IMR-90 (cell line): ENCODE measurements around the gene PTGES. TPM values are rescaled to one million over a fixed set of nuclear protein-coding genes. Genes with fewer than 3 reads are reported as not detected.

Experiments used
- ATAC-seq: fragments of 200-7000 bp; cut with Tn5 transposase; 2 replicates; pipeline ENCODE4 v1.9.1; 2020; ENCODE audit warnings: low read depth, mild to moderate bottlenecking, moderate library complexity
- BruUV-seq: library from RNA; stranded (reverse); fragments of 400-500 nt; replicated peaks from 2 replicates; lab custom pipeline; 2021; lab: Mats Ljungman, UMichigan
- CTCF ChIA-PET: fragments of 300-600 bp; formaldehyde crosslinking; extraction: SDS; loops from one replicate; lab custom pipeline; 2021; ENCODE audit warnings: antibody characterized with exemption; lab: Yijun Ruan, JAX
- POLR2A ChIA-PET: fragments of 300-600 bp; sonication (Branson Sonifier 250); formaldehyde crosslinking; loops from one replicate; lab custom pipeline; 2022; ENCODE audit warnings: antibody characterized with exemption; ENCODE audit not compliant: unreplicated experiment; lab: Charles Lee
- DNase-seq: peaks from one replicate; pipeline ENCODE4 v3.0.0; 2013
- H2AFZ ChIP-seq: replicated peaks from 2 replicates; pipeline ENCODE3; 2013; ENCODE audit warnings: low read length, mild to moderate bottlenecking; ENCODE audit not compliant: poor library complexity
- H2AK5ac ChIP-seq: 2 replicates; pipeline ENCODE4 v1.6.1; 2013; ENCODE audit warnings: low read depth, low read length, inconsistent platforms
- H2AK9ac ChIP-seq: replicated peaks from 2 replicates; pipeline ENCODE3; 2013; ENCODE audit warnings: mild to moderate bottlenecking, low read depth, low read length, moderate library complexity; ENCODE audit not compliant: poor library complexity
- H2BK120ac ChIP-seq: 2 replicates; pipeline ENCODE4 v1.6.1; 2013; ENCODE audit warnings: low read depth, low read length, inconsistent platforms
- H2BK15ac ChIP-seq: 3 replicates; pipeline ENCODE4 v1.6.1; 2013; ENCODE audit warnings: low read depth, low read length, inconsistent platforms
- H2BK20ac ChIP-seq: 2 replicates; pipeline ENCODE4 v1.6.1; 2013; ENCODE audit warnings: low read depth, mild to moderate bottlenecking, inconsistent platforms, low read length, moderate library complexity
- H2BK5ac ChIP-seq: 2 replicates; pipeline ENCODE4 v1.6.1; 2013; ENCODE audit warnings: mild to moderate bottlenecking, low read depth, low read length, inconsistent platforms; ENCODE audit not compliant: poor library complexity, severe bottlenecking
- H3K14ac ChIP-seq: replicated peaks from 2 replicates; pipeline ENCODE4 v1.6.1; 2013; ENCODE audit warnings: low read depth, low read length, inconsistent platforms
- H3K18ac ChIP-seq: 2 replicates; pipeline ENCODE4 v1.6.1; 2013; ENCODE audit warnings: low read depth, low read length, control low read depth
- H3K23ac ChIP-seq: 2 replicates; pipeline ENCODE4 v1.6.1; 2013; ENCODE audit warnings: low read depth, low read length, inconsistent platforms
- H3K27ac ChIP-seq: 2 replicates; pipeline ENCODE4 v1.5.1; 2013; ENCODE audit warnings: mild to moderate bottlenecking, control low read depth, low read length; ENCODE audit not compliant: insufficient read depth
- H3K27me3 ChIP-seq: 2 replicates; pipeline ENCODE4 v1.6.1; 2013; ENCODE audit warnings: low read length; ENCODE audit not compliant: control insufficient read depth, insufficient read depth
- H3K36me3 ChIP-seq: 2 replicates; pipeline ENCODE4 v1.6.1; 2013; ENCODE audit warnings: low read length, mixed read lengths; ENCODE audit not compliant: control insufficient read depth, insufficient read depth
- H3K4ac ChIP-seq: 2 replicates; pipeline ENCODE4 v1.6.1; 2013; ENCODE audit warnings: low read depth, low read length, inconsistent platforms
- H3K4me1 ChIP-seq: 2 replicates; pipeline ENCODE4 v1.6.1; 2013; ENCODE audit warnings: low read length, mixed read lengths; ENCODE audit not compliant: control insufficient read depth, insufficient read depth
- H3K4me2 ChIP-seq: 2 replicates; pipeline ENCODE4 v1.6.1; 2013; ENCODE audit warnings: low read depth, mild to moderate bottlenecking, control low read depth, low read length, moderate library complexity
- H3K4me3 ChIP-seq: 2 replicates; pipeline ENCODE4 v1.5.1; 2013; ENCODE audit warnings: low read depth, mild to moderate bottlenecking, control low read depth, low read length, moderate library complexity; ENCODE audit not compliant: insufficient read depth
- H3K56ac ChIP-seq: 2 replicates; pipeline ENCODE4 v1.6.1; 2013; ENCODE audit warnings: low read length, inconsistent platforms; ENCODE audit not compliant: insufficient read depth; ENCODE audit errors: extremely low read depth
- H3K79me1 ChIP-seq, 2 experiments: 2 replicates each; pipeline ENCODE4 v1.6.1; 2013; ENCODE audit warnings: low read length in 2 of 2, inconsistent platforms in 1 of 2, low read depth in 1 of 2
- H3K9ac ChIP-seq: 2 replicates; pipeline ENCODE4 v1.6.1; 2013; ENCODE audit warnings: low read depth, low read length, control low read depth
- H3K9me1 ChIP-seq: 2 replicates; pipeline ENCODE4 v1.6.1; 2013; ENCODE audit warnings: low read length, inconsistent platforms; ENCODE audit not compliant: insufficient read depth
- H3K9me3 ChIP-seq: 2 replicates; pipeline ENCODE4 v1.6.1; 2013; ENCODE audit warnings: low read length; ENCODE audit not compliant: control insufficient read depth, insufficient read depth
- H4K20me1 ChIP-seq: 2 replicates; pipeline ENCODE4 v1.6.1; 2013; ENCODE audit warnings: low read length, inconsistent platforms; ENCODE audit not compliant: insufficient read depth
- H4K5ac ChIP-seq: 2 replicates; pipeline ENCODE4 v1.6.1; 2013; ENCODE audit warnings: mild to moderate bottlenecking, low read depth, low read length, control low read depth
- H4K8ac ChIP-seq, 2 experiments: 2 replicates each; pipeline ENCODE4 v1.6.1; 2013; ENCODE audit warnings: low read depth in 2 of 2, low read length in 2 of 2, control low read depth in 1 of 2, inconsistent platforms in 1 of 2
- H4K91ac ChIP-seq: 2 replicates; pipeline ENCODE4 v1.6.1; 2013; ENCODE audit warnings: low read depth, low read length, inconsistent platforms; ENCODE audit not compliant: insufficient read depth
- CHD1 ChIP-seq: IDR thresholded peaks from 2 replicates; pipeline ENCODE4 v1.6.1; 2012; ENCODE audit warnings: low read depth, low read length, improper control_type of control experiment
- MAFK ChIP-seq: IDR thresholded peaks from 2 replicates; pipeline ENCODE4 v1.6.1; 2012; ENCODE audit warnings: low read depth, low read length, improper control_type of control experiment
- RCOR1 ChIP-seq: IDR thresholded peaks from 2 replicates; pipeline ENCODE4 v1.6.1; 2012; ENCODE audit warnings: mild to moderate bottlenecking, low read length, improper control_type of control experiment; ENCODE audit not compliant: insufficient replicate concordance
- SMC3 ChIP-seq: fragments of 150-350 bp; IDR thresholded peaks from 2 replicates; pipeline ENCODE4 v1.6.1; 2016; ENCODE audit warnings: low read depth, mild to moderate bottlenecking, antibody characterized with exemption, low read length, moderate library complexity
- WGBS, 2 experiments: methylation state at CpG; one replicate each; pipeline versions ENCODE4 v1.1.5 to v1.1.7; 2013; ENCODE audit warnings: missing lambda C conversion rate in 2 of 2; ENCODE audit not compliant: insufficient read length in 1 of 2; ENCODE audit errors: extremely low coverage in 2 of 2; 5-methylcytosine and 5-hydroxymethylcytosine counted together
- dilution Hi-C: fragments of 300-500 bp; cut with HindIII; formaldehyde crosslinking; loops from one replicate; pipeline ENCODE4 v1.14.3; 2018; ENCODE audit warnings: low sequenced_read_pairs; ENCODE audit not compliant: unreplicated experiment
- in situ Hi-C: fragments of 300-500 bp; cut with MboI; formaldehyde crosslinking; loops from 3 replicates; pipeline ENCODE4 v1.14.3; 2019; ENCODE audit warnings: low sequenced_read_pairs, inconsistent platforms, mixed read lengths
- intact Hi-C: fragments of 100-400 bp; cut with micrococcal nuclease; formaldehyde crosslinking; loops from 2 replicates; pipeline ENCODE4 v1.10.0; 2022
- polyA plus RNA-seq, 3 experiments: library from polyadenylated mRNA; depleted of rRNA; stranded (reverse); fragments of >200 nt; gene quantifications; 2 replicates each; pipeline ENCODE4 v1.2.3, GENCODE V29; 2012; ENCODE audit warnings: low replicate concordance in 1 of 3
- total RNA-seq: library from RNA; depleted of rRNA; stranded (reverse); fragments of >200 nt; gene quantifications from 2 replicates; pipeline ENCODE4 v1.2.3, GENCODE V29; 2012

PTGES gene
- total and polyA plus RNA-seq, 2 of the 4 experiments (the other 2 are of a cell fraction): 3.2 to 6.3 TPM

- H2BK120ac ChIP-seq: no peak overlapping the region
- H3K9ac ChIP-seq: no peak overlapping the region
- dilution Hi-C loops: no loop called here
- no peak overlapping the region for H3K4me2 ChIP-seq
- ChIA-PET CTCF (interaction anchor here (1.3 kb wide), 1 partner anchor 60 kb away, joined by 7 read pairs; no protein-coding TSS in a partner anchor), POLR2A (no interaction called here)
- H3K9me3 ChIP-seq: no peaks in the 10 kb centered on the region
- no peak overlapping the region for H2AK5ac ChIP-seq
- H3K14ac ChIP-seq: no peak overlapping the region
- no peak overlapping the region for H3K4me3 ChIP-seq
- TF ChIP-seq CHD1 (no peak), RCOR1 (no peak), SMC3 (no peak), MAFK (no peak)
- no TSS peak for BruUV-seq
- no peak overlapping the region for H2BK20ac ChIP-seq
- H3K36me3 ChIP-seq: no peaks in the 10 kb centered on the region
- DNase-seq (no peak), ATAC-seq (no peak)
- no peak overlapping the region for H4K5ac ChIP-seq
- H2AK9ac ChIP-seq: no peak overlapping the region
- no peak overlapping the region for H4K8ac ChIP-seq
- WGBS, 2 experiments: 71% methylated on average over 6 of the region's 10 CpGs; no CpG with 5 or more reads in 1 of the 2 experiments
- H3K4me1 ChIP-seq: peaks cover 3% of the 10 kb centered on the region; the same call in 1 of the 2 replicates
- H3K27ac ChIP-seq: no peak overlapping the region
- no peak overlapping the region for H3K4ac ChIP-seq
- H3K9me1 ChIP-seq: peaks cover 7% of the 10 kb centered on the region; the same call in 1 of the 2 replicates
- intact Hi-C loops: no loop called here
- H3K56ac ChIP-seq: no peak overlapping the region
- no peaks in the 10 kb centered on the region for H3K79me1 ChIP-seq
- no peak overlapping the region for H3K18ac ChIP-seq
- H4K20me1 ChIP-seq: no peaks in the 10 kb centered on the region
- in situ Hi-C loops: no loop called here
- no peak overlapping the region for H2BK15ac ChIP-seq
- H3K23ac ChIP-seq: no peak overlapping the region
- H2AFZ ChIP-seq: no peak overlapping the region
- H3K27me3 ChIP-seq: peaks cover 12% of the 10 kb centered on the region
- no peak overlapping the region for H4K91ac ChIP-seq
- no peak overlapping the region for H2BK5ac ChIP-seq
Observed at GRCh38 chr9:129786481-129786880, 33.6 kb upstream of the PTGES start.
